Kidney (tissue), 14 donors: ENCODE measurements around the gene PCSK2. TPM values are rescaled to one million over a fixed set of nuclear protein-coding genes. Genes with fewer than 3 reads are reported as not detected.

Experiments
- DNase-seq, 5 donors: peaks; one replicate each; pipeline ENCODE4 v3.0.0-alpha.2; 2013 to 2020
- FAIRE-seq: peaks from 2 replicates; lab custom pipeline; 2012; peaks lifted over from hg19 to GRCh38; lab: Jason Lieb, UNC
- H3K27ac ChIP-seq, 2 donors: one replicate each; pipeline ENCODE4 v1.7.0; 2013; ENCODE audit warnings: low read depth in 2 of 2, low read length in 2 of 2, inconsistent platforms in 1 of 2
- H3K27me3 ChIP-seq: one replicate; pipeline ENCODE4 v1.7.1; 2013; ENCODE audit warnings: low read length, inconsistent platforms; ENCODE audit not compliant: control insufficient read depth, insufficient read depth
- H3K36me3 ChIP-seq, 3 donors: one replicate each; pipeline versions ENCODE4 v1.7.0 to v1.7.1; 2013; ENCODE audit warnings: low read length in 3 of 3, control low read depth in 1 of 3, inconsistent platforms in 1 of 3; ENCODE audit not compliant: insufficient read depth in 3 of 3, control insufficient read depth in 2 of 3
- H3K4me1 ChIP-seq, 3 donors: one replicate each; pipeline versions ENCODE4 v1.7.0 to v1.7.1; 2013; ENCODE audit warnings: low read length in 3 of 3, inconsistent platforms in 1 of 3, low read depth in 1 of 3; ENCODE audit not compliant: control insufficient read depth in 2 of 3, insufficient read depth in 2 of 3
- H3K4me3 ChIP-seq, 3 donors: one replicate each; pipeline versions ENCODE4 v1.7.0 to v1.8.1; 2013; ENCODE audit warnings: low read length in 3 of 3, control low read depth in 1 of 3, inconsistent platforms in 1 of 3
- H3K9ac ChIP-seq, 3 donors: one replicate each; pipeline versions ENCODE4 v1.7.0 to v1.7.1; 2013; ENCODE audit warnings: low read length in 3 of 3, control low read depth in 1 of 3, inconsistent platforms in 1 of 3
- H3K9me3 ChIP-seq, 3 donors: one replicate each; pipeline versions ENCODE4 v1.7.0 to v1.7.1; 2013; ENCODE audit warnings: low read length in 3 of 3, control low read depth in 1 of 3, inconsistent platforms in 1 of 3; ENCODE audit not compliant: control insufficient read depth in 2 of 3, insufficient read depth in 1 of 3
- intact Hi-C: fragments of 100-400 bp; cut with DNase I; formaldehyde crosslinking; loops from one replicate; pipeline ENCODE4 v1.11.1; 2022
- polyA plus RNA-seq: library from polyadenylated mRNA; stranded (reverse); fragments of 350-450 nt; fragmentation: Illumina TruSeq; extraction: RNeasy Lipid Tissue Mini Kit (QIAGEN cat#74804); gene quantifications from one replicate; pipeline ENCODE4 v1.2.3, GENCODE V29; 2014; ENCODE audit warnings: low read depth, low replicate concordance; ENCODE audit not compliant: insufficient read depth
- total RNA-seq: library from RNA; stranded (reverse); fragmentation: NEBNext Ultra II Directional; extraction: Animal tissue kit (Norgen Biotek cat#: 25700); gene quantifications from one replicate; pipeline ENCODE4 v1.2.1, GENCODE V29; 2021
- TF ChIP-seq, protein P1 (sequence below): IDR thresholded peaks from 3 replicates; pipeline ENCODE4 v1.5.1; 2012; ENCODE audit warnings: mild to moderate bottlenecking, moderate library complexity, borderline replicate concordance; ENCODE audit not compliant: insufficient read depth; ENCODE audit errors: extremely low read depth
- donor health status: control.
- donor health status: control.
- donor health status: control.
- donor health status: control.
- donor health status: control.
- donor health status: DM: yes; HTN: yes; CAD: no.
- donor health status: Normal renal cell carcinoma (clear cell type).

Gene PCSK2
- total and polyA plus RNA-seq, 2 donors from 2014 or later: 0.22 to 0.54 TPM

DNA sequence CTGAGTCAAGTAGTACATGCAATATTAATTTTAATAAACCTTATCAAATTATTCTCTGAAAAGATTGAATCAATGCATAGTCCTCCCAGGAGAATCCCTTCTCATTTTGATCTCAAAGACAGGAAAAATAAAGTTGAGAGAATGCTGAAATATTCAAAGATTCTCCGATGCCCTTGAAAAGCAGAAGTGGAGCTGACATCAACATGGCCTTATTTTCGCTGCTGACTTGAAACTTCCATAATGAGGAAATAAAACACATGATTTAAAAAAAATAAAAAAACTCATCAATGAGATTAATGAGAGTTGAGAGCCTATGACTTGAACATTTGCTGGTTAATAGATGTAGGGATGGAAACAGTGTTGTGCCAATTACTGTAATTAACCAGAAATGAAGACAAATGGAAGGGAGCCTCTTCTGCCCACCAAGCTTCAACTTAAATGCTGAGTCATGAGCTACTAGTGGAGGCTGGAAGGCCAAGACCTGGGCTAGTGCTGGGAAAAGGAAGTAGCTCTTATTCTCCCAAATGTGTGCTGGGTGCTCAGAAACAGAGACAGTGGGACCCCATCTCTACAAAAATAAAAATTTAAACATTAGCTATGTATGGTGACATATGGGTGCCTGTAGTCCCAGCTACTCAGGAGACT lies 164.4 kb downstream of the PCSK2 start:
- H3K9me3 ChIP-seq: no peaks in the 10 kb centered on the region
- no peak overlapping the region for H3K27ac ChIP-seq
- H3K4me3 ChIP-seq: no peak overlapping the region
- H3K36me3 ChIP-seq: no peaks in the 10 kb centered on the region
- H3K9ac ChIP-seq: no peak overlapping the region
- no peak for FAIRE-seq
- TF ChIP-seq, protein P1, sequence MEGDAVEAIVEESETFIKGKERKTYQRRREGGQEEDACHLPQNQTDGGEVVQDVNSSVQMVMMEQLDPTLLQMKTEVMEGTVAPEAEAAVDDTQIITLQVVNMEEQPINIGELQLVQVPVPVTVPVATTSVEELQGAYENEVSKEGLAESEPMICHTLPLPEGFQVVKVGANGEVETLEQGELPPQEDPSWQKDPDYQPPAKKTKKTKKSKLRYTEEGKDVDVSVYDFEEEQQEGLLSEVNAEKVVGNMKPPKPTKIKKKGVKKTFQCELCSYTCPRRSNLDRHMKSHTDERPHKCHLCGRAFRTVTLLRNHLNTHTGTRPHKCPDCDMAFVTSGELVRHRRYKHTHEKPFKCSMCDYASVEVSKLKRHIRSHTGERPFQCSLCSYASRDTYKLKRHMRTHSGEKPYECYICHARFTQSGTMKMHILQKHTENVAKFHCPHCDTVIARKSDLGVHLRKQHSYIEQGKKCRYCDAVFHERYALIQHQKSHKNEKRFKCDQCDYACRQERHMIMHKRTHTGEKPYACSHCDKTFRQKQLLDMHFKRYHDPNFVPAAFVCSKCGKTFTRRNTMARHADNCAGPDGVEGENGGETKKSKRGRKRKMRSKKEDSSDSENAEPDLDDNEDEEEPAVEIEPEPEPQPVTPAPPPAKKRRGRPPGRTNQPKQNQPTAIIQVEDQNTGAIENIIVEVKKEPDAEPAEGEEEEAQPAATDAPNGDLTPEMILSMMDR: no peak
- intact Hi-C loops: no loop called here
- no peaks in the 10 kb centered on the region for H3K4me1 ChIP-seq
- no peak for DNase-seq
- H3K27me3 ChIP-seq: no peaks in the 10 kb centered on the region

DNA sequence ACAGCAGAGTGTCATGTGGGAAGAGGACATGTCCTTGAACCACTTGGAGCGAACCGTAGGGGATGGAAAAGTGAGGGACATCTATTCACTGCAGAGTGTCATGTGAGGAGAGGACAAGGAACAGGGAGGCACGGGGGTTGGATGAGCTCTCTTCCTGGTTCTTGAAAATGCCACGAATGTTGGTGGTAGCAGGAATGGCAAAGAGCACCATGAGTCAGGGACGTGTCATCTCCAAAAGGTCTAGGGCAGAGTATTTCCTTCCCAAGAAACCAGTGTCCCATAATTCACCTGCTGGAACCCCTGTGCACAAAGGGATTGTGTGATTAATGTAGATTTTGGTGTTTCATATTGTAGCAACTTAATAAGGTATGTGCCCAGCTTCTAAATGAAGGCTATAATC lies 167.6 kb downstream of the PCSK2 start:
- H3K9me3 ChIP-seq: no peaks in the 10 kb centered on the region
- FAIRE-seq: no peak
- TF ChIP-seq, protein P1: no peak
- intact Hi-C loops: no loop called here
- H3K36me3 ChIP-seq: no peaks in the 10 kb centered on the region
- no peak overlapping the region for H3K27ac ChIP-seq
- H3K9ac ChIP-seq: no peak overlapping the region
- no peak overlapping the region for H3K4me3 ChIP-seq
- no peaks in the 10 kb centered on the region for H3K27me3 ChIP-seq
- DNase-seq: no peak
- no peaks in the 10 kb centered on the region for H3K4me1 ChIP-seq

DNA sequence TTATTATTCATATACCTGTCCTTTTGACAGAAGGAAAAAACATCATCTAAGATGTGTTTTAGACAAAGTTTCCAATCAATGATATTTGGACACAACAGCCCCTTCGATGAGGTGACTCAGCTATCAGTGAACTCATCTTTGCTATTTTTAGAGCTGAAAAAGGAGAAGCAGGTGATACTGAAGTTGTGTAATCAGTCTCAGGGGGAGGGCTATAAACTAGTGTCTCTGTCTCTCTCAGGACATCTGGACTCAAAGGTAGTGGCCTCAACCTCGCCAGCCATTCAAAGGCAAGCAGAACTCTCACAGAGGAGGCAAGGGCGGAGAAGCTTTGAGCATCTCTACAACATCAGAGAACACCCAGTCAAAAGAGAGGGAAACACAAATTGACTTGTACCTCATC lies 168.9 kb downstream of the PCSK2 start:
- intact Hi-C loops: no loop called here
- Histone ChIP-seq H3K9me3 (no peaks in the 10 kb centered on the region), H3K9ac (no peak overlapping the region), H3K4me3 (no peak overlapping the region), H3K27ac (no peak overlapping the region), H3K36me3 (no peaks in the 10 kb centered on the region), H3K4me1 (no peaks in the 10 kb centered on the region), H3K27me3 (no peaks in the 10 kb centered on the region)
- TF ChIP-seq, protein P1: no peak
- no peak for DNase-seq
- no peak for FAIRE-seq
